ENCODE data around the gene EVPL. TPM values are rescaled to one million over a fixed set of nuclear protein-coding genes. Genes with fewer than 3 reads are reported as not detected.
"Not testable (repeated sequence)": the region's sequence is repeated elsewhere in the genome, so short reads cannot be mapped to it uniquely, and the experiment has no call there.

The EVPL gene
- polyA plus RNA-seq, 4 donors, result 0.60 to 26.9 (median 17.6) TPM

- DNase-seq (ENCODE audit: low read depth in 4 of 4, low spot score in 3 of 4), result no peak
These were observed 21.6 kb upstream of the EVPL start for GRCh38 chr17:76048711-76049110.

DNA sequence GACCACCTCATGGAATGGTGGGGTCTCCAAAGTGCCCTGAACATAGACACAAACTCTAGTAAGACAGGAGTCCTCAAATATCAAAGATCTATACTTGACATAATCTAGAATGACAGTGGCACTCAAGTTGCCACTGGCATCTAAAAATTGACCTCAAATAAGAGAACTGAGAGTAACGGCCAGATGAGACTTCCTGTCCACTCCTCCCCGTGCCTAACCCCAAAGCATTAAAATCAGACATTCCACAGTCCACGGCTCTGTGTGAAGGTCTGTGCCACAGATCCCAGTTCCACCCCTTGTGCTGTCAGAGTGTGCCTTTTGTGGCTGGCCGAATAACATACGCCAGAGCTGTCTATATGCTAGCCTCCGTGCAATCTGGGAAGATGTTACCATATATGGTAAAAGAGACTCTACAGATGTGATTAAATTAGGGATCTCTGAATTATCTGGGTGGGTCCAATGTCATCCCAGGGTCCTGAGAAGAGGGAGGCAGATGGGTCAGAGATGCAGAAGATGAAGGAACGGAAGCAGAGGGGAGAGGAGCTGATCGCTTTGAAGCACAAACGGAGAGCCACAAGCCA is 21.0 kb upstream of the EVPL start:
- DNase-seq (ENCODE audit: low read depth in 4 of 4, low spot score in 3 of 4), result no peak

GRCh38 chr17:76046064-76046463 is 19.0 kb upstream of the EVPL start:
- no peak for DNase-seq (ENCODE audit: low read depth in 4 of 4, low spot score in 3 of 4)

- not testable (repeated sequence) for DNase-seq (ENCODE audit: low read depth in 4 of 4, low spot score in 3 of 4)
These were observed 17.4 kb upstream of the EVPL start for GRCh38 chr17:76044475-76045007.

DNA sequence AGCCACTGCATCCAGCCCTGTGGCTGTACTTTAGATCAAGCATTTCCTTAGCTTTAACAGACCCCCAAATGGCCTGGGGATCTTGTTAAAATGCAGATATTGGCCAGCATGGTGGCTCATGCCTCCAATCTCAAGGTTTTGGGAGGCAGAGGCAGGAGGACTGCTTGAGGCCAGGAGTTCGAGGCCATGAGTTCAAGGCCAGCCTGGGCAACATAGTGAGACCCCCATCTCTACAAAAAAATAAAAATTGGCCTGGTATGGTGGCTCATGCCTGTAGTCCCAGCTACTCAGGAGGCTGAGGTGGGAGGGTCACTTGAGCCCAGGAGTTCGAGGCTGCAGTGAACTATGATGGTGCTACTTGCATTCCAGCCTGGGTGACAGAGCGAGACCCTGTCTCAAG is 15.8 kb upstream of the EVPL start:
- DNase-seq (ENCODE audit: low read depth in 4 of 4, low spot score in 3 of 4), result not testable (repeated sequence)

- DNase-seq (ENCODE audit: low read depth in 4 of 4, low spot score in 3 of 4), result no peak
These were observed 13.3 kb upstream of the EVPL start for GRCh38 chr17:76040376-76040775.

- DNase-seq (ENCODE audit: low read depth in 4 of 4, low spot score in 3 of 4), result no peak
These were observed 12.0 kb upstream of the EVPL start for GRCh38 chr17:76039121-76039520.

DNA sequence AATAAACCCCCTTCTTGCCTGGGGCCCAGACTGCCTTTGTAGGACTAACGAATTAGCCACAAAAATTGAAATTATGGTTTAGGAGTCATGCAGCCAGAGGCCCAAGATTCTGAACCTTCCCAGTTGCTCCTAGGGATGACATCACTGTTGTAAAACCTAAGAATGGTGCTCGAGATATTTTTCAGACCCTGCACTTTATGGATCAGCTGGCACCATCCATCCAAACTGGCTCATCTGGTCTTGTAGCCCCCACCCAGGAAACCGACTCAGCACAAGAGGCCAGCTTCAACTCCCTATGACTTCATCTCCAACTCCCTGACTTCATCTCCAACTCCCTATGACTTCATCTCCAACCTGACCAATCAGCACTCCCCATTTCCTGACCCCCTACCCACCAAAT is 10.9 kb upstream of the EVPL start:
- no peak for DNase-seq (ENCODE audit: low read depth in 4 of 4, low spot score in 3 of 4)

DNA sequence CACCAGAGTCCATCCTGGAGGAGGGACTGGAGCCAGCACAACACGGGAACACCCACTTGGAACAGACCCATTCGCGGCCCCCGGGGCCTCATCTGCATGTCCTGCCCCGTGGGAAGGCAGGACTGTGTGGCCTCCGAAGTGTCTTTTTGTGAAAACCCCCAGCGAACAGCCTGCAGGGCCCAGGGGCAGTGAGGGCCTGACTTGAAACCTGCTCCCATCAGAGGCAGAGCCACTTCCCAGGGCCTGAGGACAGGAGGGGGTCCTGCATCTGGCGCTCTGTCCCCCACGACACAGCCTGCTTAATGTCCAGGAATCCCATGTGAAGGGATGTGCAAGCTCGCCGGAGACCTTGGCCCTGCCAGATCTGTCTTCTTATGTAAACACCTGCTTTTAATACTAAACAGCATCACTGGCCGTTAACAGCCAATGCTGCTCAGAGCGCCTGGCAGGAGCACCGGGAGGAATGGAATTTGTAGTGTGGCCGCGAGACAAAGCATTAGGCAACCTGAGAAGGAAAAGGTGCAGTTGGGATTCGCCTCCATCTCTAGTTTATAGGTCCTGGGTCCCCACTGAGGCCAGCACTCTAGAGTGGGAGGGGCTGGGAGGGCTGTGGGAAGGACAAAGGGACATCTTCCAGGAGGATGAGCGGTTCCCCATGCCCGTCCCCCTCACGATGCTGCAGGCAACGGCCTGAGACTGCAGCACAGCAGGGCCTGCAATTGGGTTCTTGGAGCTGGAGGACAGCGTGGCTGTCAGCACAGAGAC is 9.6 kb upstream of the EVPL start:
- no peak for DNase-seq (ENCODE audit: low read depth in 4 of 4, low spot score in 3 of 4)

- no peak for DNase-seq (ENCODE audit: low read depth in 4 of 4, low spot score in 3 of 4)
These were observed 7.6 kb upstream of the EVPL start for GRCh38 chr17:76034428-76035350.

DNA sequence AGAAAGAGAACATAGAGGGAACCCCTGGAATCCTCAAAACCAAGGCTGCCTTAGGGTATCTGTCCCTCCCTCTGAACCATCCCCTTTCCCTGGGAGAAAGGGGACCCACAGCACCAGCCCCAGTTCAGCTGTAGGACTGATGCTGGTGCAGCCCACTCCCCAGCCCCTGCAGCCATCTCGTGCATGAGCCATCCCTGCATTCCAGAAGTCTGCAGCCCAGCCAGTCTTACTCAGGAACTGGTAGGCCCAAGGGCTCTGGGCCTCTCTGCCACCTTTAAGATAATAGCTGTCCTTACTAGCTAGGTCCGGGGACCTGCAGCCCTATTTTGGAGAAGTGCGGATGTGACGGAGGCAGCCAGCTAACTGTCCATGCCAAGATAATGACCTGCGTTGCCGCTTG is 6.0 kb upstream of the EVPL start:
- DNase-seq (ENCODE audit: low read depth in 4 of 4, low spot score in 3 of 4), result no peak

- no peak for DNase-seq (ENCODE audit: low read depth in 4 of 4, low spot score in 3 of 4)
These were observed 5.6 kb upstream of the EVPL start for GRCh38 chr17:76032780-76033108.

GRCh38 chr17:76032073-76032779 is 5.1 kb upstream of the EVPL start:
- no peak for DNase-seq (ENCODE audit: low read depth in 4 of 4, low spot score in 3 of 4)

DNA sequence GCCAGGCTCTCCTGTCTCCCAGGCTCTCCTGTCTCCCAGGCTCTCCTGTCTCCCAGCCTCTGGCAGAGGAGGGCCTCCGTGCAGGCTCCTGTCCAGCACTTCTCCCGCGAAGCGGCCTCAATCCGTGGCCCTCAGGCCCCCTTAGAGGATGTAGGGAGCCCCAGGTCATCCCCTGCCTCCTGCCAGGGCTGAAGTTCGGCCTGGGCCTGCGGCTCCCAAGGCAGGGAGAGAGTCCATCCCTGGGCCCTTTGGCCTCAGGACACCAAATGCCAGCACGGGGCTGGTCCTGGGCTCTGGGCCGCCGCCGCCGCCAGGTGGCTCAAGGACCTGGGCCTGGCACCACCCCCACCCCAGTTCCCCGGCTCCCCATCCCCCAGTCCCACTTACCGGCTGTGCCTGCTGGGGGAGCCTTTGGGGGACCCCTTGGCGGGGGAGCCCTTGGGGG is 370 bp downstream of the EVPL start:
- DNase-seq (ENCODE audit: low read depth in 4 of 4, low spot score in 3 of 4), result no peak

GRCh38 chr17:76025294-76025693 is 1.8 kb downstream of the EVPL start:
- DNase-seq (ENCODE audit: low read depth in 4 of 4, low spot score in 3 of 4), result no peak

- no peak for DNase-seq (ENCODE audit: low read depth in 4 of 4, low spot score in 3 of 4)
These were observed 2.8 kb downstream of the EVPL start for GRCh38 chr17:76024353-76024752.

DNA sequence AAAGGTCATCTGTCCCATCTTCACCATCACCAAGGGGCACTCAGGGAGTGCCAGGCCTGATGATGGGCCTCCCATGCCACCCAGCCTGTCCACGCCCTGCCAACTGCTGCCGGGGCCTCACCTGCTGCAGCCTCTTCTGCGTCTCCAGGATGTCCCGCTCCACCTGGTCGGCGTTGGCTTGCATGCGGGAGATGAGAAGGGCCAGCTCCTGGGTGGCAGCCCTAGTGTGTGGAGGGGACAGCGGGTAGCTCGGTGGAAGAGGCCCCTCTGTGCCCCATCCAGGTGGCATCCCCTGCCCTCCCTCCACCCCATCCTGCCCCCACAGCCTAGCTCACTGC is 3.2 kb downstream of the EVPL start:
- DNase-seq (ENCODE audit: low read depth in 4 of 4, low spot score in 3 of 4), result no peak

- DNase-seq (ENCODE audit: low read depth in 4 of 4, low spot score in 3 of 4), result no peak
These were observed 3.9 kb downstream of the EVPL start for GRCh38 chr17:76022973-76023899.

- DNase-seq (ENCODE audit: low read depth in 4 of 4, low spot score in 3 of 4), result no peak
These were observed 4.8 kb downstream of the EVPL start for GRCh38 chr17:76022285-76022684.

Data from left renal pelvis (tissue), 4 donors.